NCI-H146 treated with DMSO at 0.1 percent for 48 hours (cell line): ENCODE data around the gene PTRH1.

Experiments used
- DNase-seq: peaks from one replicate; lab custom pipeline; 2025; ENCODE audit not compliant: unreplicated experiment; lab: John Stamatoyannopoulos, UW

The PTRH1 gene

GRCh38 chr9:127741831-127742434 is 26.5 kb upstream of the PTRH1 start:
- peak; percentile 73 for DNase-seq

GRCh38 chr9:127739614-127740330 is 24.3 kb upstream of the PTRH1 start:
- no peak for DNase-seq

GRCh38 chr9:127738666-127739065 is 23.2 kb upstream of the PTRH1 start:
- DNase-seq: no peak

GRCh38 chr9:127735530-127736185 is 20.2 kb upstream of the PTRH1 start:
- peak; percentile 22 for DNase-seq

- peak; percentile 84 for DNase-seq
These were observed 19.5 kb upstream of the PTRH1 start, which contains the start of gene TOR2A for GRCh38 chr9:127734747-127735529. Gene TOR2A (minus strand): TSS chr9:127735294. CDS start chr9:127735270, 24 bp downstream.

GRCh38 chr9:127734247-127734746 is 18.8 kb upstream of the PTRH1 start:
- DNase-seq: no peak

- no peak for DNase-seq
These were observed 18.2 kb upstream of the PTRH1 start for GRCh38 chr9:127733614-127734013.

- DNase-seq: no peak
These were observed 17.0 kb upstream of the PTRH1 start for GRCh38 chr9:127732444-127732843.

GRCh38 chr9:127731938-127732337 is 16.5 kb upstream of the PTRH1 start:
- DNase-seq: no peak

- no peak for DNase-seq
These were observed 15.4 kb upstream of the PTRH1 start for GRCh38 chr9:127730799-127731410.

- no peak for DNase-seq
These were observed 14.8 kb upstream of the PTRH1 start for GRCh38 chr9:127730262-127730661.

- DNase-seq: no peak
These were observed 14.2 kb upstream of the PTRH1 start for GRCh38 chr9:127729522-127730256.

GRCh38 chr9:127728808-127729207 is 13.3 kb upstream of the PTRH1 start:
- DNase-seq: no peak

- DNase-seq: no peak
These were observed 11.4 kb upstream of the PTRH1 start for GRCh38 chr9:127726871-127727270.

- DNase-seq: no peak
These were observed 8.5 kb upstream of the PTRH1 start for GRCh38 chr9:127724012-127724411.

- DNase-seq: no peak
These were observed 8.0 kb upstream of the PTRH1 start for GRCh38 chr9:127723444-127723843.

GRCh38 chr9:127723013-127723412 is 7.5 kb upstream of the PTRH1 start:
- no peak for DNase-seq

GRCh38 chr9:127722055-127722745 is 6.7 kb upstream of the PTRH1 start:
- DNase-seq: peak; percentile 68

- no peak for DNase-seq
These were observed 5.9 kb upstream of the PTRH1 start for GRCh38 chr9:127721391-127721821.

- no peak for DNase-seq
These were observed 5.4 kb upstream of the PTRH1 start for GRCh38 chr9:127720865-127721227.
